Measurements from ENCODE around the gene ARID3C. TPM values are rescaled to one million over a fixed set of nuclear protein-coding genes. Genes with fewer than 3 reads are reported as not detected.
A peak's percentile ranks its signal among the peaks of the same experiment; 100 is the strongest.

ARID3C gene
- total and polyA plus RNA-seq, 2 of the 8 experiments (the other 6 are each of a cell fraction or from before 2014, with no cell fraction given) = 0.08 TPM; not detected in 1

DNA sequence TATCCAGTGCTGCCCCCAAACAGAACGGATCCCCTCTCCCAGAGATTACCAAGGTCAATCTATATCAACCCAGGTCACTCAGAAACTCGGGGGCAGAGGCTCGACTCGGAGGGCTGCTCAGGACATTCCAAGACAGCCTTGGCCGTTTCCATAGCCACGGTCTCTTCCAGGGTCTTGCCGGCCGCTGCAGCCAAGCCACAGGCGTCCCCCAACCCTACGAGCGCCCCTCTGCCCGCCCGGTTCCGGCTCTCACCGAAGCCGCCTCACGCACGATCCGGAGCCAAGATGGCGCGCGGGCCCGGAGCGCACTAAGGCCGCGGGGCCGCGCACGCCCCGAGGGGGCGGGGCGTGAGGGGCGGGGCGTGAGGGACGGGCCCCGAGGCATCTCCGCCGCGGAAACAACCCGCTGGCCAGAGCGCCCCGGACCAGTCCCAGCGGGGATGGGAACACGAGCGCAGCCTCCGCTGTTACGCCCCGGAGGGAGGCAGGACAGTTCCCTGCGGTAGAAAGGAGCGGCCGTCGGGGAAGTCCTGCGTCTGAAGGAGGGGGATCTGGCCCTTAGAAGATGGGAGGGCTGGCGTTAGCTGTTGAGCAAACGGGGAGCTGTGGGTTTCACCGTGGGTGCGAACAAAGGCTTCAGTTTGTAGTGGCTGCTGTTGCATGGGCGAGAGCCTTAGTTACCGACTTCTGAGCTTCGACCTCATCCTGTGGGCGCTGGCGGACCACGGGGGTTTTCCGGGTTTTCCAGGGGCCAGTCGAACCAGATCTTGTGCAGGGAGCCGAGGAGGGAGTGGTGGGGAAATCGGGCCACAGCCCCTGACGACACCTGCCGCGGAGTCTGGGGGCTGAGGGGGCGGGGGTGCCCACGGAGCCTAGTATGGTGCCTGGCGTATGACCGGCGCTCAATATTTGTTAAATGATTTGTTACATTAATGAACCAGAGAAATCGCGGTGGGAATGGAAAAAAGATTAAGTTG lies 16.8 kb downstream of the ARID3C start, which contains the start of gene RPP25L:
RPP25L (minus strand) TSS at position 287 of the 977 bp plus-strand sequence. CDS start 801 bp downstream, outside the sequence.
- Histone ChIP-seq H2AFZ (ENCODE audit: low read length) (peak within 1 kb of the TSS; percentile 90; the same call in 1 of the 2 replicates), H2AK5ac (ENCODE audit: low read depth, low read length) (no peak within 1 kb of the TSS), H4K20me1 (replicated peaks in 1 of 2; ENCODE audit: control insufficient read depth in 1 of 2, insufficient read depth in 2 of 2, low read length in 2 of 2) (no peaks in the 10 kb centered on the region), H2BK12ac (ENCODE audit: low read depth, low read length) (peak within 1 kb of the TSS; percentile 10; the same call in 1 of the 2 replicates), H3K27ac (ENCODE audit: low read depth, low read length) (peak within 1 kb of the TSS; percentile 43; the same call in 1 of the 2 replicates), H3K14ac (ENCODE audit: insufficient read length) (peak within 1 kb of the TSS; percentile 92), H2BK5ac (ENCODE audit: low read depth, low read length) (no peak within 1 kb of the TSS), H3K4me3 (ENCODE audit: extremely low read depth in 1 of 4, insufficient read depth in 2 of 4, low read depth in 3 of 4, low read length in 4 of 4) (peak within 1 kb of the TSS; percentile 74 to 87 (median 82)), H2BK120ac (replicated peaks; ENCODE audit: low read depth, low read length) (peak within 1 kb of the TSS; percentile 18), H2BK15ac (ENCODE audit: low read length) (peak within 1 kb of the TSS; percentile 72; the same call in 1 of the 2 replicates), H2BK20ac (ENCODE audit: low read length) (no peak within 1 kb of the TSS), H3K4me1 (replicated peaks in 1 of 4; ENCODE audit: control insufficient read depth in 3 of 4, insufficient read depth in 4 of 4, low read length in 3 of 4) (peaks cover 0 to 11% (median 6%) of the 10 kb centered on the region in 4 experiments; a peak in 6 of 7 replicates), H3K56ac (replicated peaks; ENCODE audit: insufficient read length, low read depth, low read length) (peak within 1 kb of the TSS; percentile 70), H3K4ac (replicated peaks; ENCODE audit: insufficient read length, low read depth, low read length) (peak within 1 kb of the TSS; percentile 82), H3K9ac (replicated peaks in 1 of 4; ENCODE audit: extremely low read depth in 1 of 4, low read depth in 3 of 4, low read length in 3 of 4) (peak within 1 kb of the TSS in 3 of 4 experiments; percentile 79 to 83 (median 81); a peak in 6 of 7 replicates), H3K27me3 (replicated peaks in 1 of 4; ENCODE audit: control insufficient read depth in 3 of 4, extremely low read depth in 1 of 4, insufficient read depth in 3 of 4, low read length in 3 of 4) (peaks cover 0 to 6% (median 2%) of the 10 kb centered on the region in 4 experiments; a peak in 2 of 7 replicates), H3K36me3 (ENCODE audit: control insufficient read depth in 2 of 4, insufficient read depth in 4 of 4, low read length in 3 of 4) (no peaks in the 10 kb centered on the region; a peak in 1 of 8 replicates), H4K8ac (ENCODE audit: extremely low read depth, insufficient read depth, low read length) (peak within 1 kb of the TSS; percentile 95), H4K5ac (ENCODE audit: insufficient read length, low read depth, low read length) (peak within 1 kb of the TSS; percentile 77), H3K79me1 (ENCODE audit: low read depth, low read length) (no peaks in the 10 kb centered on the region), H3K79me2 (ENCODE audit: control insufficient read depth in 1 of 2, insufficient read depth in 2 of 2, low read length in 2 of 2) (no peaks in the 10 kb centered on the region), H3K18ac (ENCODE audit: extremely low read depth, low read length) (peak within 1 kb of the TSS; percentile 90), H3K23me2 (ENCODE audit: low read depth, low read length) (peaks cover 10% of the 10 kb centered on the region; the same call in 1 of the 2 replicates), H4K91ac (replicated peaks; ENCODE audit: insufficient read length, low read length) (peak within 1 kb of the TSS; percentile 11), H3K23ac (ENCODE audit: insufficient read length) (no peak within 1 kb of the TSS), H3K4me2 (ENCODE audit: insufficient read depth in 1 of 2, low read depth in 2 of 2, low read length in 2 of 2) (peak within 1 kb of the TSS; percentile 81 to 94), H3K9me3 (ENCODE audit: insufficient read depth in 2 of 2, low read depth in 1 of 2, low read length in 1 of 2) (no peaks in the 10 kb centered on the region)
- POLR2A ChIA-PET (ENCODE audit: partially characterized antibody) = interaction anchor here (0.8 to 3.4 kb wide), 5 partner anchors 10 to 33 kb away, joined by 3 to 17 read pairs (median 3); partner anchors contain the start of genes ARID3C and SIGMAR1
- DNase-seq (ENCODE audit: low read depth in 1 of 2, low spot score in 2 of 2) (peak in 1 of 2 experiments; percentile 88), FAIRE-seq (no peak)
- WGBS, 2 experiments (ENCODE audit: extremely low coverage in 1 of 2, insufficient coverage in 1 of 2, insufficient read length in 1 of 2, insufficient replicate concordance in 2 of 2, low coverage in 1 of 2, low lambda C conversion rate in 2 of 2, missing lambda C conversion rate in 1 of 2) = 4% methylated on average over 58 of the region's 77 CpGs; no CpG with 5 or more reads in 1 of the 2 experiments
- CTCF ChIA-PET (ENCODE audit: partially characterized antibody) = interaction anchor here (0.6 to 16.9 kb wide), 16 partner anchors 8 to 979 kb away, joined by 3 to 401 read pairs (median 4); partner anchors contain the start of genes ARID3C, DCTN3, GALT and SIGMAR1
- TF ChIP-seq TAF1 (IDR thresholded peaks at IDR 0.05; ENCODE audit: low read depth, low read length) (peak; percentile 83), KDM4A (IDR thresholded peaks at IDR 0.05; ENCODE audit: low read depth, low read length, severe bottlenecking) (peak; percentile 90), PHF8 (conservative IDR thresholded peaks at IDR 0.05; ENCODE audit: low read depth, low read length) (peak; percentile 86), POLR2AphosphoS5 (IDR thresholded peaks at IDR 0.05; ENCODE audit: low read depth, low read length) (peak; percentile 74), SP2 (IDR thresholded peaks at IDR 0.05; ENCODE audit: low read length) (no peak), TAF7 (optimal IDR thresholded peaks at IDR 0.05; ENCODE audit: borderline replicate concordance, low read depth, low read length) (peak; percentile 77), SP1 (IDR thresholded peaks at IDR 0.05; ENCODE audit: low read depth, low read length) (no peak), RBBP5 (IDR thresholded peaks at IDR 0.05; ENCODE audit: borderline replicate concordance, low read depth, low read length) (peak; percentile 29; the same call in 1 of the 2 replicates), POU5F1 (IDR thresholded peaks at IDR 0.05; ENCODE audit: low read depth, low read length) (no peak), CHD2 (IDR thresholded peaks at IDR 0.05; ENCODE audit: low read length) (no peak), TBP (IDR thresholded peaks at IDR 0.05; ENCODE audit: low read depth, low read length) (peak; percentile 50; the same call in 1 of the 2 replicates)
